Measurements from ENCODE around the gene EBLN1.

Gene EBLN1

DNA sequence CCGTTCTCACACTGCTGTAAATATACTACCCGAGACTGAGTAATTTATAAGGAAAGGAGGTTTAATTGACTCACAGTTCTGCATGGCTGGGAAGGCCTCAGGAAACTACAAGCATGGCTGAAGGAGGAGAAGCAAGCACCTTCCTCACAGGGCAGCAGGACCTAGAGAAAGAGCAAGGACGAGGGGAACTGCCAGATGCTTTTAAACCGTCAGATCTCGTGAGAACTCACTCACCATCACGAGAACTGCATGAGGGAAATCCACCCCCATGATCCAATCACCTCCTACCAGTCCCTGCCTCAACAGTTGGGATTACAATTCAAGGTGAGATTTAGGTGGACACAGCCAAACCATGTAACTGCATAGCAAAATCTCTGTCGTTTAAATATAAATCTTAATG lies at the start of gene EBLN1:
Gene EBLN1 (minus strand): TSS at position 174 of the 400 bp plus-strand sequence. CDS start 8,032 bp downstream, outside the sequence.
- TF ChIP-seq CTCF (conservative IDR thresholded peaks at IDR 0.05) (no peak), ZFX (IDR thresholded peaks at IDR 0.05) (no peak)
- H3K27ac ChIP-seq, result no peak within 1 kb of the TSS

GRCh38 chr10:22265839-22266537 lies 48.2 kb upstream of the EBLN1 start:
- no peak overlapping the region for H3K27ac ChIP-seq
- TF ChIP-seq CTCF (conservative IDR thresholded peaks at IDR 0.05) (no peak), ZFX (IDR thresholded peaks at IDR 0.05) (no peak)

DNA sequence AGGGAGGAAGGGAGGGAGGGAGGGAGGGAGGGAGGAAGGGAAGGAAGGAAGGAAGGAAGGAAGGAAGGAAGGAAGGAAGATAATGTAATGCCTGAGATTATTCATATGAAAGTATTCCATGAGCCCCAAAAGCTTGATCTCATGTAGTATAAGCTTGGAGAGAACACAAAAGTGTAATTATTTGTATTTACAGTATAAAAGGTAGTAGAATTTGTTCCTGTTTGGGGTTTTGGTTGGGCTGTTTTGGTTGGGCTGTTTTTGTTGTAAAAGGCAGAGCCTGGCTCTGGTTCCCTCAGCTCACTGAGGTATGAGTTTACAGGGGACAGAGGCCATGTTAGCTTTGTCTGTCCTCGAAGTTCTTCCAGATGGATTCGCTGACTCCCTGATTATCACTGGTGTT lies 45.3 kb upstream of the EBLN1 start:
- no peak overlapping the region for H3K27ac ChIP-seq
- no peak for TF ChIP-seq ZFX (IDR thresholded peaks at IDR 0.05)

GRCh38 chr10:22259280-22259679 lies 41.5 kb upstream of the EBLN1 start:
- no peak overlapping the region for H3K27ac ChIP-seq
- no peak for TF ChIP-seq ZFX (IDR thresholded peaks at IDR 0.05)
- no peak for TF ChIP-seq CTCF (conservative IDR thresholded peaks at IDR 0.05)

DNA sequence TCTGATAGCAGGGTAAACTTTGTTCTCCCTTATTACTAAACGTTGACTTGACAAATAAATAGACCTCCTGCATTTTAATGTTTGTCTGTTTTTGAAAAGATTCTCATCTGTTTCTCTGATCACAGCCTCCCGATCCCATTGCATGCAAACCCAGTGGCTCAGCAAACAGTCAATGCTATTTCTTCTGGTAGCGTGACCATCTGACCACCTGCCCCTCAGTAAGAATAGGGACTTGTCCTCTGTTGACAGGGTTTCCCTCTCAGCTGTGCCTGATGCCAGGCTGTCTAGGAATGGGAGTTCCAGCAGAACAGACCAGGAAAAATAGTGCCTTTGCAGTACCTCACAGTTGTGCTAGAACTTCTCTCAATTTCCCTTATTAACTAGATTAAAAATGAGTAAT lies 40.7 kb upstream of the EBLN1 start:
- H3K27ac ChIP-seq, result no peak overlapping the region
- TF ChIP-seq ZFX (IDR thresholded peaks at IDR 0.05), result no peak
- TF ChIP-seq CTCF (conservative IDR thresholded peaks at IDR 0.05), result no peak

DNA sequence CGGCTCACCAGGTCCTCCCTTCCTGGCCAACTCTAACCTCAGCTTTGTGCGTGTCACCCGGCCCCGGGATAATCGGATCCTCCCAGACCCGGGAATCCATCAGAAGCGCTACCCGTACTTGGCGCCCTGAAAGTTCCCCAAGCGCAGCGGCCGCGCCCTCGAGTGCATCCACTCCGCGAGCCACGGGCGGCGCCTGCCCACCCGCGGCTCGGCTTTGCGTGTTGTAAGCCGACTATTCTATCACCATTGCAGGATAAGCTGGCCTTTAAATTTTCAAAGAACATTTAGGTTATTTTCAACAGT lies 35.7 kb upstream of the EBLN1 start:
- no peak for TF ChIP-seq ZFX (IDR thresholded peaks at IDR 0.05)
- TF ChIP-seq CTCF (conservative IDR thresholded peaks at IDR 0.05), result no peak
- no peak overlapping the region for H3K27ac ChIP-seq

- TF ChIP-seq ZFX (IDR thresholded peaks at IDR 0.05), result no peak
- no peak for TF ChIP-seq CTCF (conservative IDR thresholded peaks at IDR 0.05)
- peak overlapping the region; percentile 72; the same call in 1 of the 2 replicates for H3K27ac ChIP-seq
Observed at GRCh38 chr10:22252801-22253579, 35.2 kb upstream of the EBLN1 start.

Measured in C4-2B (cell line).